Bronchus fibroblast of lung (primary cell): Measurements from ENCODE around the gene SNCB. TPM values are rescaled to one million over a fixed set of nuclear protein-coding genes. Genes with fewer than 3 reads are reported as not detected.

Experiments
- total RNA-seq: library from RNA; depleted of rRNA; stranded (reverse); fragments of >200 nt; gene quantifications from 2 replicates; pipeline ENCODE4 v1.2.3, GENCODE V29; 2015

The SNCB gene
- total RNA-seq = 0.34 TPM in 1 of 2 replicates, not detected in the other

GRCh38 chr5:176629853-176630680 is at the start of gene SNCB, which contains the start of gene EIF4E1B:
TSS of gene SNCB (minus strand) at chr5:176630534. CDS start at chr5:176629654, 880 bp downstream.
TSS of gene EIF4E1B (plus strand) at chr5:176630675. CDS start at chr5:176642788, 12,113 bp downstream.

DNA sequence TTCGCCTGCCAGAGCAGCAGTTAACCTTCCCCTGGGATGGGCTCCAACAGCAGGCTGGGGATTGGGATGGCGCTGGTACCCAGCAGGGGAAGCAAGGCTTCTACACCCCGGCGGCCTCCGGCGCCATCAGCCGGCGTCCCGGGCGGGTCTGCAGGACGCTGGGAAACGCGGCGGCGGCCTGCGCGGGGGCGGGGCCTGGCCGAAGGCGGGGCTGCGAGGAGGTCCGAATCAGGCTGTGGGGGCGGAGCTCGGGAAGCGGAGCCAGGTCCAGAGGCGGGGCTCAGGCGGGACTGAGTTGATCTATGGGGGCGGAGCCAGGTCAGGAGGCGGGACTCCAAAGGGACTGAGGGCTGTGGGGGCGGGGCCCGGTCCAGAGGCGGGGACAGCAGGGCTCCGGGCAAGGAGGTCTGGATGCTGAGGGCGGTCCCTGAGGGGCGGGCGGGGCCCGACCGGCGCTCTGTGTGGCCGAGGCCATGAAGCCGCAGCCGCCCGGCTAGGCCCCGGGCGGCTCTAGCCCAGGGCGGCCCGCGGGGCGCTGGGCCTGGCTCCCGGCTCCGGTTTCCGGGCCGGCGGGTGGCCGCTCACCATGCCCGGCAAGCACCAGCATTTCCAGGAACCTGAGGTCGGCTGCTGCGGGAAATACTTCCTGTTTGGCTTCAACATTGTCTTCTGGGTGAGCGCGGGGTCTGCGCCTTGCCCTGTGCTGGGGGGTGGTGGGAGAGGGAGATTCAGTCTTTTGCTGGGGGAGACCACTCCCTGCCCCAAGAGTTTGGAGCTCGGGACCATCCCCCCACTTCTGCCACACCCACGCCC is 16.9 kb upstream of the SNCB start, which contains the start of gene TSPAN17:
TSS of gene TSPAN17 (plus strand) at position 455 of the 813 bp plus-strand sequence. CDS start at position 587, 132 bp downstream.

DNA sequence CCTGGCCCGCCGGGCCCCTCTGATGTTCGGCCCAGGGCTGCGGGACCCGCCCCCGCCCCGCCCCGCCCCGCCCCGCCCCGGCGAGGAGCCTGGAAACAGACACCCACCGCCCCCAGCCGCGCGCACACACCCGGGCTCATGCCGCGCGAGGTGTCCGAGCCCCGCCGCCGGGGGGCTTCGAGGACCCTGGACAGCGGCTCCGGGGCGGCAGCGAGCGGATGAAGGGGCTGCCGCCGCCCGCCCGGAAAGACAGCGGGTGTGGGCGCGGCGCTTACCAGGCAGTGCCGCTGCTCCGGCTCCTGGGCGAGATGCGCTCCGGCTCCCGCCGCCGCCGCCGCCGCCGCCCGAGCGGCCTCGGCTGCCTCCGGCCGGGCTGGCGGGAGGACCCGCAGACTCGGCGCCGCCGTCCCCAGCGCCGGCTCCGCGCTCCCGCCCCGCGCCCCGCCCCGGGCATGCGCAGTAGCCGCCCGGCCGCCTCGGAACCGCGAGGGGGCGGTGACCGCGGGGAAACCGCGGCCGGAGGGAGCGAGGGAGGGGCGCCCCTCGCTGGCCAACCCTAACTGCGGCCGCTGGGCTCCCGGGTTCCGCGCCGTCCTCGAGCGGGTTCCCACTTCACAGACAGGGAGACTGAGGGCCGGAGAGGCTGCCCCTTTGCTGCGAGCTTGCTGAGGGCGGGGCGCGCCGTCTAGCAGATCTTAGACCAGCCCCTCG is 20.5 kb downstream of the SNCB start, which contains the start of gene GPRIN1:
TSS of gene GPRIN1 (minus strand) at position 433 of the 711 bp plus-strand sequence. CDS start 10,322 bp downstream, outside the sequence.

Other genes with a start within 250 kb of the SNCB start
- 16.9 and 22.5 TPM in 2 replicates for gene NOP16, start 241.9 kb downstream of the SNCB start, total RNA-seq
- gene HIGD2A, start 241.8 kb downstream of the SNCB start, total RNA-seq = 116 and 141 TPM in 2 replicates
- gene CLTB, start 214.0 kb downstream of the SNCB start, total RNA-seq = 111 and 126 TPM in 2 replicates
- 27.2 and 33.5 TPM in 2 replicates for gene FAF2, start 182.1 kb downstream of the SNCB start, total RNA-seq
- gene RNF44, start 93.1 kb downstream of the SNCB start, total RNA-seq = 4.6 and 5.0 TPM in 2 replicates
- not detected in 2 replicates for gene CDHR2, start 81.2 kb downstream of the SNCB start, total RNA-seq
- 9.2 and 9.7 TPM in 2 replicates for gene GPRIN1, start 20.4 kb downstream of the SNCB start, total RNA-seq
- not detected in 2 replicates for gene EIF4E1B, start 141 bp upstream of the SNCB start, total RNA-seq
- 22.2 and 25.9 TPM in 2 replicates for gene TSPAN17, start 16.9 kb upstream of the SNCB start, total RNA-seq
- 0.17 TPM in 1 of 2 replicates, not detected in the other for gene UNC5A, start 180.0 kb upstream of the SNCB start, total RNA-seq